ENCODE data around the gene TMEM270. TPM values are rescaled to one million over a fixed set of nuclear protein-coding genes. Genes with fewer than 3 reads are reported as not detected.
A peak's percentile ranks its signal among the peaks of the same experiment; 100 is the strongest.

Gene TMEM270
- total RNA-seq, 2 experiments from 2014 or later, result not detected

- ATAC-seq (ENCODE audit: low read depth), result no peak
- no peaks in the 10 kb centered on the region for H3K9me3 Mint-ChIP-seq
- no peak for DNase-seq
- POLR2A ChIA-PET, result no interaction called here
- H3K27me3 Mint-ChIP-seq, result peaks cover 26% of the 10 kb centered on the region
- H3K36me3 Mint-ChIP-seq, result no peaks in the 10 kb centered on the region
- H3K4me1 Mint-ChIP-seq, result peaks cover 13% of the 10 kb centered on the region
- H3K27ac Mint-ChIP-seq, result no peak overlapping the region
- H3K4me3 Mint-ChIP-seq, result no peak overlapping the region
These were observed 4.0 kb upstream of the TMEM270 start for GRCh38 chr7:73856941-73857340.

GRCh38 chr7:73858807-73859206 is 2.2 kb upstream of the TMEM270 start:
- peaks cover 26% of the 10 kb centered on the region for H3K27me3 Mint-ChIP-seq
- no peaks in the 10 kb centered on the region for H3K36me3 Mint-ChIP-seq
- DNase-seq, result no peak
- ATAC-seq (ENCODE audit: low read depth), result peak; percentile 16
- POLR2A ChIA-PET, result interaction anchor here (0.6 kb wide), 1 partner anchor 618 kb away, joined by 4 read pairs; no protein-coding TSS in a partner anchor
- no peaks in the 10 kb centered on the region for H3K9me3 Mint-ChIP-seq
- no peak overlapping the region for H3K27ac Mint-ChIP-seq
- H3K4me1 Mint-ChIP-seq, result peaks cover 11% of the 10 kb centered on the region
- H3K4me3 Mint-ChIP-seq, result no peak overlapping the region

GRCh38 chr7:73861305-73861704 is 346 bp downstream of the TMEM270 start:
- POLR2A ChIA-PET, result interaction anchor here (0.6 kb wide), 1 partner anchor 24 kb away, joined by 3 read pairs; no protein-coding TSS in a partner anchor
- no peak overlapping the region for H3K27ac Mint-ChIP-seq
- no peak for ATAC-seq (ENCODE audit: low read depth)

GRCh38 chr7:73864981-73865711 is 4.2 kb downstream of the TMEM270 start:
- Mint-ChIP-seq H3K9me3 (no peaks in the 10 kb centered on the region), H3K4me1 (no peaks in the 10 kb centered on the region), H3K27ac (no peak overlapping the region), H3K36me3 (no peaks in the 10 kb centered on the region), H3K4me3 (no peak overlapping the region), H3K27me3 (no peaks in the 10 kb centered on the region)
- no peak for ATAC-seq (ENCODE audit: low read depth)
- POLR2A ChIA-PET, result no interaction called here
- DNase-seq, result no peak

More at GRCh38 chr7:73861305-73861704, 346 bp downstream of the TMEM270 start:
- no peaks in the 10 kb centered on the region for H3K9me3 Mint-ChIP-seq
- H3K36me3 Mint-ChIP-seq, result no peaks in the 10 kb centered on the region
- peaks cover 8% of the 10 kb centered on the region for H3K4me1 Mint-ChIP-seq
- DNase-seq, result no peak
- peaks cover 18% of the 10 kb centered on the region for H3K27me3 Mint-ChIP-seq
- H3K4me3 Mint-ChIP-seq, result no peak overlapping the region

DNA sequence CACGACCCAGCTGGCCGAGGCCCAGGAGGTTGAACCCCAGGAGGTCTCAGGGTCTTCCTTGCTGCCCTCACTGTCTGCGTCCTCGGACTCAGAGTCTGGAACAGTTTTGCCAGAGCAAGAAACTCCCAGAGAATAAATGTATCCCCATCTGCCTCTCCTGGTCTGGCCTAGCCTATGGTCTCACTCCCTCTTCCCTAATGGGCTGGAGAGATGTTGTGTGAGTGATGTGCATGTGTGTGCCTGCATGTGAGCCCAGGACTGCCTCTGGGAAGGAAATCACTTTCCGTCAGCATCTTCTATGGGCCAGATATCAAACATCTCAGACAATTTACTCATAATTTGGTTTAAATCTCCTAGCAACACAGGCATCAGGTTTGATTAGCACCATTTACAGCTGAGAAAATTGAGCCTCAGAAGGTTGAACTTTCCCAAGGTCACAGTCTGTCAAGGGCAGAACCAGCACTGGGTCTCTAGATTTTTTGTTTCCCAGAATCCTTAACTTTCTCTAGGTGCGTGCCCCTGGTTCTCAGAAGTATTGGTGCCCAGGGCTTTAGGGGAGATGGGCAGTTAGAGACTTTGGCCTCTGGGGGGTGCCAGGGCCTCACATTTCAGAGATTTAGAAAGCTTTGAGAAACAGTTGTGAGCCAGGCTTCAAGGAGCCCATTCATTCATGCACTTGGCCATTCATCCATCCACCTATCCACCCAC is 4.9 kb downstream of the TMEM270 start:
- H3K4me3 Mint-ChIP-seq, result no peak overlapping the region
- H3K4me1 Mint-ChIP-seq, result no peaks in the 10 kb centered on the region
- no peak overlapping the region for H3K27ac Mint-ChIP-seq
- no peaks in the 10 kb centered on the region for H3K27me3 Mint-ChIP-seq
- no peaks in the 10 kb centered on the region for H3K9me3 Mint-ChIP-seq
- DNase-seq (no peak), ATAC-seq (ENCODE audit: low read depth) (peak; percentile 30)
- no peaks in the 10 kb centered on the region for H3K36me3 Mint-ChIP-seq
- POLR2A ChIA-PET, result no interaction called here

DNA sequence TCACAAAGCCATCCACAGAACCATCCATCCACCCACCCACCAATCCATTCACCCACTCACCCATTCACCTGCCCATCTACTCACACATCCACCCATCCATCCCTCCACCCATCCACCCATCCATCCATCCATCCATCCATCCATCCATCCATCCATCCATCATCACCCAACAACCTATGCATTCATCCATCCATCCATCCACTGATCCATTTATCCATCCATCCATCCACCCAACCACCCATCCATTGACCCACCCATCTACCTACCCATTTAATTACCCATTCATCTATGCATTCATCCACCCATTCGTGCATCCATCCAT is 5.4 kb downstream of the TMEM270 start:
- Mint-ChIP-seq H3K27me3 (no peaks in the 10 kb centered on the region), H3K4me1 (no peaks in the 10 kb centered on the region), H3K27ac (no peak overlapping the region), H3K36me3 (no peaks in the 10 kb centered on the region), H3K9me3 (no peaks in the 10 kb centered on the region), H3K4me3 (no peak overlapping the region)
- ATAC-seq (ENCODE audit: low read depth) (no peak), DNase-seq (no peak)
- POLR2A ChIA-PET, result no interaction called here

- no peaks in the 10 kb centered on the region for H3K4me1 Mint-ChIP-seq
- POLR2A ChIA-PET, result no interaction called here
- DNase-seq (no peak), ATAC-seq (ENCODE audit: low read depth) (no peak)
- H3K27me3 Mint-ChIP-seq, result no peaks in the 10 kb centered on the region
- no peak overlapping the region for H3K27ac Mint-ChIP-seq
- H3K4me3 Mint-ChIP-seq, result no peak overlapping the region
- no peaks in the 10 kb centered on the region for H3K36me3 Mint-ChIP-seq
- H3K9me3 Mint-ChIP-seq, result no peaks in the 10 kb centered on the region
These were observed 8.2 kb downstream of the TMEM270 start for GRCh38 chr7:73869011-73869798.

- H3K9me3 Mint-ChIP-seq, result no peaks in the 10 kb centered on the region
- H3K36me3 Mint-ChIP-seq, result no peaks in the 10 kb centered on the region
- H3K27me3 Mint-ChIP-seq, result no peaks in the 10 kb centered on the region
- POLR2A ChIA-PET, result no interaction called here
- no peaks in the 10 kb centered on the region for H3K4me1 Mint-ChIP-seq
- no peak for ATAC-seq (ENCODE audit: low read depth)
- no peak for DNase-seq
- H3K27ac Mint-ChIP-seq, result no peak overlapping the region
- H3K4me3 Mint-ChIP-seq, result no peak overlapping the region
These were observed 9.1 kb downstream of the TMEM270 start for GRCh38 chr7:73870041-73870492.

DNA sequence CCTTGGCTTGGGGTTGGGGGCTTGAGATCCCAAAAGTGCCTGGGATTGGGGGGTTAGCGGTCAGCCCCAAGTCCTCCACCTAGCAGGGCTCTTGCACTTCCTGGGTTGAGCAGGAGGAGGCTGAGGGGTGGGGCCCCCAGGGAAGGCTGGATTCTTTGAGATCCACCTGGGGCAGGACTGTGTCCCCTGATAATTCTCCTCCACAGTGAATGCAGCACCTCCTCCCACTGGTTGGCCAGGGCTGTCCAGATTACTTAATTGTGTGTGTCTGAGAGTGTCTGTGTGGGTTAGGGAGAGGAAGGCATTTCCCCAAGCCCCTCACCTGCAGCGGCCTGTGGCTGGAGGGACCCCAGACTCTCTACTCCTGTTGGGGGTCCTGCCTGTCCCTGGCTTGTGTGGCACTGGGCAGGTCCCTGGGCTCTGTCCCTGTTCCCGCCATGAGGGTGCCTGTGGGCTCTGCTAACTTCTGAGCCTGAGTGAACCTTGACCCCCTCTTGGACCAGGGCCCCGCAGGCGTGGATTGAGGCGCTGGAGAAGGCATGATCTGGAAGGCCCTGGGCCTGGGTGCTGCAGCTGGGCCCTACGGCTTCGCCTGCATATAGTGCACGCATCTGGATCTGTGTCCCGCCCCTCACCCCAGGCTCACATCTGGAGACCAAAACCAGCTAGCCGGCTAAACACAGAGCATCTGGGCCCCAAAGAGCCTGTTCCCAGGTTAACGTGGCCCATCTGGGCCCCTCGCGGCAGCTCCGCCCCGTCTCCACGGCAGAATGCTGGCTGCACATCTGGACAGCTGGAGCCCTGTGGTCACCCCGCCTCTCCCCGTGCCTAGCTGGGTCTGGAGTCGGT is 10.4 kb downstream of the TMEM270 start:
- POLR2A ChIA-PET, result no interaction called here

GRCh38 chr7:73872056-73872908 is 11.3 kb downstream of the TMEM270 start:
- DNase-seq (no peak), ATAC-seq (ENCODE audit: low read depth) (no peak)
- no peaks in the 10 kb centered on the region for H3K27me3 Mint-ChIP-seq
- no peak overlapping the region for H3K27ac Mint-ChIP-seq
- no peaks in the 10 kb centered on the region for H3K9me3 Mint-ChIP-seq
- H3K4me3 Mint-ChIP-seq, result no peak overlapping the region
- H3K36me3 Mint-ChIP-seq, result no peaks in the 10 kb centered on the region
- no peaks in the 10 kb centered on the region for H3K4me1 Mint-ChIP-seq
- POLR2A ChIA-PET, result no interaction called here

More for the DNA sequence above, 10.4 kb downstream of the TMEM270 start:
- ATAC-seq (ENCODE audit: low read depth) (peak; percentile 18), DNase-seq (no peak)
- H3K27me3 Mint-ChIP-seq, result no peaks in the 10 kb centered on the region
- H3K4me1 Mint-ChIP-seq, result no peaks in the 10 kb centered on the region
- no peaks in the 10 kb centered on the region for H3K9me3 Mint-ChIP-seq
- no peak overlapping the region for H3K27ac Mint-ChIP-seq
- no peaks in the 10 kb centered on the region for H3K36me3 Mint-ChIP-seq
- H3K4me3 Mint-ChIP-seq, result no peak overlapping the region

- H3K4me1 Mint-ChIP-seq, result no peaks in the 10 kb centered on the region
- H3K27ac Mint-ChIP-seq, result no peak overlapping the region
- H3K9me3 Mint-ChIP-seq, result no peaks in the 10 kb centered on the region
- POLR2A ChIA-PET, result no interaction called here
- H3K36me3 Mint-ChIP-seq, result no peaks in the 10 kb centered on the region
- H3K27me3 Mint-ChIP-seq, result no peaks in the 10 kb centered on the region
- H3K4me3 Mint-ChIP-seq, result no peak overlapping the region
- no peak for ATAC-seq (ENCODE audit: low read depth)
- DNase-seq, result no peak
These were observed 15.4 kb downstream of the TMEM270 start for GRCh38 chr7:73876361-73876760.

DNA sequence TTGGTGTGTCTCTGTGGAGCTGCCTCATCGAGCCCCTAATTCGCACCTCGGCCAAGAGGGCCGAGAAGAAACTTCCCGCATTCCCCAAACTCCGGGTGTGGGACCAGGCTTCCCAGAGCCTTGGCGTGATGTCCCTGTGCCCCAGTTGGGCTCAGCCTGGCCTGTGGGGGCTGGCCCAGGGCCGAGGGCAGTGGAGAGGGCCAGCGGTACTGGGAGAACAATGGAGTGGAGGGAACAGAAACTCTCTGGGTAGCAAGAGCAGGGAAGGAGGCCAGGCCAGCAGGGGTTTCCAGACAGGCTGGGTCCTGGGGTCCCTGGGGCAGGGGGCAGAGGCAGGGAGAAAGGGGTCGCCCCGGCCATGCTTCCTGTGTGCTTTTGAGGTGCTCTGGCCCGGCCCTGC is 16.0 kb downstream of the TMEM270 start:
- ATAC-seq (ENCODE audit: low read depth) (no peak), DNase-seq (no peak)
- Mint-ChIP-seq H3K36me3 (no peaks in the 10 kb centered on the region), H3K4me3 (no peak overlapping the region), H3K27me3 (no peaks in the 10 kb centered on the region), H3K27ac (no peak overlapping the region), H3K4me1 (no peaks in the 10 kb centered on the region), H3K9me3 (no peaks in the 10 kb centered on the region)
- POLR2A ChIA-PET, result no interaction called here
